ENCODE measurements around the gene FOXK1.

FOXK1 gene

DNA sequence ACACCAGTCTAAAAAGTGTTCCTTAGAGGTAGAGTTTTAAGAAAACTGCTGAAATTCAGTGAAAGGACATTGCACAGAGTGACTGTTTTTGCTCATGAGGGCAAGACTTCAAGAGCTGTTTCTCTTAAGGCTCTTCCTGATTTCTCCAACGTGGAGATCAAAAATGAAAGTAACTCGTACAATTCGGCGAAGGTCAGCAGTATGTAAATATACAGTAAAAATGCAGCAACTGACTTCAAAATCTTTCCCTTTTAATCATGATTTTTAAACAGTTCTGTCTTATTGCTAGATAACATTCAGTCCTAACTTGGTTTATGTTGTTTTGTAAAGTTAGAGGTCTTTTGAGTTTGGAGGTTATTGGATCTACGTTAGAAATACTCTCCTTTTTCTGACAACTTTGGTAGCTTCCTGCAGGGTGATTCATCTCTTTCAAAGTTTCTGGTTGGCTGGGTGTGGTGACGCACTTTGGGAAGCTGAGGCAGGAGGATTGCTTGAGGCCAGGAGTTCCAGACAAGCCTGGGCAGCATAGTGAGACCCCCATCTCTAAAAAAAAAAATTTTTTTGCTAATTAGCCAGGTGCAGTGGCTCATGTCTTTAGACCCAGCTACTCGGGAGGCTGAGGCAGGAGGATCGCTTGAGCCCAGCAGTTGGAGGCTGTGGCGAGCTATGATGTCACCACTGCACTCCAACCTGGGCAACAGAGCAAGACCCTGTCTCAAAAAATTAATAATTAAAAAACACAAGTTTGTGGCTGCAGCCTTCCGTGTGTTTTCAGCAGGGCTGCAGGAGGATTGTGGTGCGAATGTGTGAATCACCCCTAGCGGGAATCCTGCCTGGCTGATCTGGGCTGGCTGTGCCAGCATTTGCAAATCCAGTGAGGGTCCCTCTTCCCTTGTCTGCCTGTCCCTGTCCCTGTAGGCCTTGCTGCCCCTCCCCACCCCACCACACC lies 64.2 kb downstream of the FOXK1 start:
- no peak for DNase-seq

DNA sequence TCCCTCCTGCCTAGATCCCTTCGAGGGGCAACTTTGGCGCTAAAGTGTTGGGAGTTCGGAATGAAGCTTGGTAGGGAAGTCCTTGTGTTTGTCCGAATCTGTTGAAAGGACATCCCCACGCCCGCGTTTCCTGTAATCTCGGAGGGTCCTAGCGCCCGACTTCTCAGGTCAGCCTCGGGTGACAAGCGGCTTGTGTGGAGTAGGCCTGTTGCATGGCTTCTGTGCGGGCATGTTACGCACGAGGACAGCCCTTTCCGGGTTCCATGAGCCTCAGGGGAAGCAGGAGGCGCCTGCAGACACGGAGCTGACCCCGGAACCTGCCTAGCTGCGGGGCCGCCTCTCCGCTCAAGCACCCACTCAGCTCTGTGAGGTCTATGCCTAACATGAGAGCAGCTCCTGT lies 64.9 kb downstream of the FOXK1 start:
- DNase-seq, result no peak

DNA sequence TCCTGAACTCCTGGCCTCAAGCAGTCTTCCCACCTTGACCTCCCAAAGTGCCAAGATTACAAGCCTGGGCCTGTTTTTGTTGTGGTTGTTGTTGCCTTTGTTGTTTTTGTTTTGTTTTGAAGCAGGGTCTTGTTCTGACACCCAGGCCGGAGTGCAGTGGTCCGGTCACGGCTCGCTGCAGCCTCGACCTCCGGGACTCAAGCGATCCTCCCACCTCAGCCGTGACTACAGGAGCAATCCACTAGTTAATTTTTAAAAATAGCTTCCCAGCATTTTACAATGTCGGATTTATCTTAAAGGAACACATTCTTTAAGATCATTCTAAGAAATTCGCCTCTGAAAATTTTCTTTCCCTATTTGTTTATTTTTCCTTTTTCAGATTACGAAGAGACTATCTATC lies 65.7 kb downstream of the FOXK1 start:
- DNase-seq, result no peak

DNA sequence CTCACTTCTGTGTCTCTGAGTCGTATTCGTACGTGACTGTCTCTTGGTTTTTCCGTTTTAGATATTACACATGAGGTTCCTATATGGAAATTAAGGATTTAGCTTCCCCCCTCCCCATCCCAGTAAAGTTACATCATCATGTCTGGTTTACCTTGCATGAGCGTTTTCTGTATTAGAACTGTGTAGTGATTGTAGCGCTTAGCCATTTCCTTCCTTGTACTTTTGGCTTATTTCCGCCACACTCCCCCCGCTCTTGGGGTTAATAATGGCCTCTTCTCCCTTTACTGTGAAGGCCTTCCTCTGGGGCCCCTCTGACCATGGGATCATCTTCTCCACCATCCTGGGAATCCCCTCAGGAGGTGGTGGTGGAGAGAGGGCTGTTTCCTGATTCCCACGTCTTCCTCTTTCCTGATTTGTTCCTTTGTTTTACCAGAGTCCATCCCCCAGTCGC lies 66.2 kb downstream of the FOXK1 start:
- no peak for DNase-seq

DNA sequence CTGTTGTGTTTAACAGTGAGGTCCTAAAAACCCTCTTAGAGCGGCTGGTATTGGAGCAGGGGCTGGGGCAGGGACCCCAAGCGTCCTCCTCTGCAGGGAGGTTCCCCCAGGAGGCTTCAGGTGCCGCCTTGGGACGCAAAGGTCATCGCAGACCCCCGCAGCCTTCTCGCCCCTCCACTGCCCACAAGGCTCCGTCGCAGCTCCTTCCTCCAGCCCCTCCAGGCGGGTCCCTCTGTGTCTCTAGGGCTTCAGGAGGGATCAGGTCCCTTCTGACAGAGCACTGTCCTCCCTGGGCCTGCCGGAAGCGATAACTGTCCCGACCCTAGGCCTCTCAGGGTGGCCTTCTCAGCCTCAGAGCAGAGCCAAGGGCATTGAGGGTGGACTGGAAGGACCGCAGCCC lies 67.3 kb downstream of the FOXK1 start:
- no peak for DNase-seq

DNA sequence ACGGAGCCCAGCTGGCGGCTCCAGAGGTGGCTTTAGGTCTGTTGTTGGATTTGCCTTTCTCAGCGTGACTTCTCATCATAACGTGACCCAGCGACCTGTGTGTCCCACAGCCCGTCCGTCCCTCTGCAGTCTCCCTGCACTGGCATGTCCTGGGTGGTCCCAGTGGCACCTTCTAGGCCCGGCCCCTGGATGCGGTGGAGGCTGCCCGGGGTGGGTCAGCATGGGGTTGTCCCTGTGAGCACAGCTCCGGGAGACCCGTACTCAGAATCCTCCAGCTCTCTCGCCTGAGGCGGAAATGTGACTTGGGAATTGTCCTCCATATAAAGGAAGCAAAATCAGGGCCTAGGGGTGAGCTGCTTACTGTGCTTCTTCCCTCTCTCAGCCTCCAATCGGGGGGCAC lies 67.7 kb downstream of the FOXK1 start:
- no peak for DNase-seq

DNA sequence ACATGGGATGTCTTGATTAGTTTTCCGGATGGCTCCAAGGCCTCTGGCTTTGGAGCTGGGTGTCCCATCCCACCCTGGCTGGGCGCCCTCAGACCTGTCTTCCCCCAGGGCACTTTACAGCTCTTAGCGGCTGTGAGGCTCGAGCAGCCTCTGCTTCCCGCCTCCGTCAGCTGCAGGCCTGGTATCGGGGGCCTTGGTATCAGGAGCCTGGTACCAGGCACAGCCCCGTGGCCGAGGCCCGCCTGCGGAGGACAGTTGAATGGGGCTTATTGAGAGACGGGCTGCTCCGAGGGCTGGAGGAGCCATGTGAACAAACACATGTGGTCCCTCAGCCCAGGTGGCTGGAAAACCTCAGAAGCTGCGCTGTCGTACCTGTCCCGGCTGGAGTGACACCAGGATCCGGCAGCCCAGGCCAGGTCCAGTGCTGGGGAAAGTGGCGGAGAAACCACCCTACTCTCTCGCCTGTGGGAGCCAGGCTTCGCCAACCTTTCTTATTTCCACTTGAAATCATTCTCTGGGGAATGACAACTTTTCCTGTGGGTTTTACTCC lies 69.4 kb downstream of the FOXK1 start:
- DNase-seq, result no peak

DNA sequence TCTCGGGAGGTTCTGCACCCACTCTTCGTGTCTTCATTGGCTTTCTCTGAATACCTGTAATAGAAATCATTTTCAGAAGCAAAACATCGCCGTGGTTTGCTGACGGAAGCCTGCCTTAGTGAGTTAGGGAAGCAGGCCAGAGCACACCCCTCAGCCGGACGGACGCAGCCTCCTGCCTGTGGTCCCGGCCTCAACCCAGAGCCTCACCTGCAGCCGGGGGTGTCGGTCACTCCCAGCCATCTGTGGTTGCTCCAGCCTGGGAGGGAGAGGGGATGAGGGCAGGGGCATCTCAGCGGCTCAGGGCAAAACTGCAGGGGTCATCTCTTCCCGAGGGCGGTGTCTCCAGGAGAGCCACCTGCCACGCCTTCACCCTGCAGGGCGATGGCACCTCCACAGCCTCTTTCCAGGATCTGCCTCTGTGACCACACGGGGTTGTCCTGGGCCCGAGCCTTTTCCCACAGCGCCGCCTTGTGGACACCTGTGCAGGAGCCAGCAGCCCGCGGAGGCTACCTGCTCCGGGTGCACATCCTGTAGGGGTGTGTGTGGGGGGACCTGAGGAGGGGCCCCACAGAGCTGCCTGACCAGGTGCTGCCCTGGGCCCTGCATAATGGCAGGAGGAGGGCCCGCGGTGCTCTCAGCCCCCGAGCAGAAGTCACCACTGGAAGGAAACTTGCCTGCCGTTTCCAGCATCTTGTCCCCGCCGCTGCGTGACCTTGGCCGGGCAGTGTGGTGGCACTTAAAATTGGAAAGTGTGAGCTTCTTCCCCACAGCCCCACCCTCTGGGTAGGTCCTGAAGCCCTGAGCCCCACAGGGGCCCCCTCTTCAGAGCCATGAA lies 71.7 kb downstream of the FOXK1 start:
- DNase-seq, result no peak

DNA sequence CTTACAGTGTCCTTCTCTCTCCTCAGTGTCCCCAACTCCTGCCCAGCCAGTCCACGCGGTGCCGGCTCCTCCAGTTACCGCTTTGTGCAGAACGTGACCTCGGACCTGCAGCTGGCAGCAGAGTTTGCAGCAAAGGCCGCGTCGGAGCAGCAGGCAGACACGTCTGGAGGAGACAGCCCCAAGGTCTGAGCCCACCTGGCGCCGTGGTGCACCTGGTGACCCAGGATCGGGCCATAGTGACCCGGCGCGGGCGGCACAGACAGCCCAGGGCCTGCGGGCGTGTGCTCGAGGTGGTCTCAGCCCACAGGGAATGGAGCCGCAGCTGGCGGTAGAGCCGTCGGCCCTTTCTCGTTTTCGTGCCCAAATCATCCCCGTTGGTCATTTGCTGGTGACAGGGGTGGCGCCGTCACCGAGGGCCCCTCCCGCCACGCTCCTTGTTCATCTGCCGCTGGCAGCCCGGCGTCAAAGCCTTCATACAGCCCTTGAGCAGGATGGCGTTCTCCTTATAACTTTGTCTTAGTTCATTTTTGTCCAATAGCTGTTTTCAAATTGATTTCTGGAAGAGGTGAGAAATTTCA lies 72.4 kb downstream of the FOXK1 start:
- DNase-seq, result no peak

DNA sequence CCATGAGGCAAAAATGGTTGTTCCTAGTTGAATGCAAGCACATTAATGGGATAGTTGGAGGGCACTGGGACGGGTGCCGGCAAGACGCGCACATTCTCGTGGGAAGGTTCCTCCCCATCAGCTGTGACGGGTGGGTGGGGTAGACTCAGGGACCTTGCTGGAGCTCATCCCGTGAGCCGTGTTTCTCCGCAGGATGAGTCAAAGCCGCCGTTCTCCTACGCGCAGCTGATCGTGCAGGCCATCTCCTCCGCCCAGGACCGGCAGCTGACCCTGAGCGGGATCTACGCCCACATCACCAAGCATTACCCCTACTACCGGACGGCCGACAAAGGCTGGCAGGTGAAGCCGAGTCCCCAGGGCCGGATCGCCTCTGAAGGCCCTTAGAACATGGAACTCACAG lies 73.0 kb downstream of the FOXK1 start:
- DNase-seq, result no peak

DNA sequence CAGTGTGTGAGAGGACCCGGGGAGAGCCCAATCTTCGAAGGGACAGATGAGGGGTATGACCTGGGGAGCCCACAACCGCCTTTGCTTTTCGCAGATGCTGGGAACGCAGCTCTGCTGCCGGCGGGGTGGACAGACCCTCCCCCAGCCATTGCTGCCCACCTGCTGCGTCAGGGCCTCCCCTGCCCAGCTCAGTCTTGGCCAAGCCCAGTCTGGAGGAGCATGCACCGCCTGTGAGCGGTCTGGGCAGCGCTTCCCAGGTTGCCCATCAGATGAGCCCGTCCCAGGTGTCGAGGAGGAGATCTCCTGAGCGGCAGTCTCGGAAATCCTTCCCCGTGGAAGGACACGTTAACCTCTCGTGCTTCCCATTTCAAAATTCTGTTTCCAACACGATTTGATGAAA lies 76.0 kb downstream of the FOXK1 start:
- no peak for DNase-seq

DNA sequence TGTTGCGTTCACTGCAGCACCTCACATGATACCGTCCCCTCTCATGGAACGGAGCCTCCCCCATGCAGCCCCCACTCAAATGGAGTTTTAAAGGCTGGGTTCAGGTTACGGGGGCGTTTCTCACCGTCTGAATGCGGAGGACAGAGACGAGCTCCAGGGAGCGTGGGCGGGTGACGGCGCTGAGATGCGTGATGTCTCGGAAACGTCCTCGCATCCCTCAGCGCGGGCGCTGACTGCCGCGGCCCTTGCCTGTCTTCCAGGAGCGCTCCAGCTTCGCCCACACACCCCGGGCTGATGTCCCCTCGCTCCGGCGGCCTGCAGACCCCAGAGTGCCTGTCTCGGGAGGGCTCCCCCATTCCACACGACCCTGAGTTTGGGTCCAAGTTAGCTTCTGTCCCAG lies 76.7 kb downstream of the FOXK1 start:
- DNase-seq, result no peak

DNA sequence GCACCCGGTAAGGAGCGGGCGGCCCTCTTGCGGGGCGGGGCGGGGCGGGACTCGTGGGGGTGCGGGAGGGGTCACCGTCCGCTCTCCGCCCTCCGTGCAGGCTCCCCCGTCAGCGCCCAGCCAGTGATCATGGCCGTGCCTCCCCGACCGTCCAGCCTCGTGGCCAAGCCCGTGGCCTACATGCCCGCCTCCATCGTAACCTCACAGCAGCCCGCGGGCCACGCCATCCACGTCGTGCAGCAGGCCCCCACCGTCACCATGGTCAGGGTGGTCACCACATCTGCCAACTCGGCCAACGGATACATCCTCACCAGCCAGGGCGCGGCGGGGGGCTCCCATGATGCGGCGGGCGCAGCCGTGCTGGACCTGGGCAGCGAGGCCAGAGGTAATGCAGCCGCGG lies 77.1 kb downstream of the FOXK1 start:
- no peak for DNase-seq

DNA sequence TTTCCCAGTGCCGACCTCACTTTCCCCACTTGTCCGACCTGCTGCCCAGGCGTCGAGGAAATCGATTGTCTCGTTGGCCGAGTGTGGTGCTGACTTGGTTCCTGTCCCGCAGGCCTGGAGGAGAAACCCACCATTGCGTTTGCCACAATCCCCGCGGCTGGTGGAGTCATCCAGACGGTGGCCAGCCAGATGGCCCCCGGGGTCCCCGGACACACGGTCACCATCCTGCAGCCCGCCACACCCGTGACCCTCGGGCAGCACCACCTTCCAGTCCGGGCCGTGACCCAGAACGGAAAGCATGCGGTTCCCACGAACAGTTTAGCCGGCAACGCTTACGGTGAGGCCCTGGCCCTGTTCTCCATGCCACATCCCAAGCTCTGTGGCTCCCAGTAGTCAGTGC lies 78.9 kb downstream of the FOXK1 start:
- DNase-seq, result no peak

DNA sequence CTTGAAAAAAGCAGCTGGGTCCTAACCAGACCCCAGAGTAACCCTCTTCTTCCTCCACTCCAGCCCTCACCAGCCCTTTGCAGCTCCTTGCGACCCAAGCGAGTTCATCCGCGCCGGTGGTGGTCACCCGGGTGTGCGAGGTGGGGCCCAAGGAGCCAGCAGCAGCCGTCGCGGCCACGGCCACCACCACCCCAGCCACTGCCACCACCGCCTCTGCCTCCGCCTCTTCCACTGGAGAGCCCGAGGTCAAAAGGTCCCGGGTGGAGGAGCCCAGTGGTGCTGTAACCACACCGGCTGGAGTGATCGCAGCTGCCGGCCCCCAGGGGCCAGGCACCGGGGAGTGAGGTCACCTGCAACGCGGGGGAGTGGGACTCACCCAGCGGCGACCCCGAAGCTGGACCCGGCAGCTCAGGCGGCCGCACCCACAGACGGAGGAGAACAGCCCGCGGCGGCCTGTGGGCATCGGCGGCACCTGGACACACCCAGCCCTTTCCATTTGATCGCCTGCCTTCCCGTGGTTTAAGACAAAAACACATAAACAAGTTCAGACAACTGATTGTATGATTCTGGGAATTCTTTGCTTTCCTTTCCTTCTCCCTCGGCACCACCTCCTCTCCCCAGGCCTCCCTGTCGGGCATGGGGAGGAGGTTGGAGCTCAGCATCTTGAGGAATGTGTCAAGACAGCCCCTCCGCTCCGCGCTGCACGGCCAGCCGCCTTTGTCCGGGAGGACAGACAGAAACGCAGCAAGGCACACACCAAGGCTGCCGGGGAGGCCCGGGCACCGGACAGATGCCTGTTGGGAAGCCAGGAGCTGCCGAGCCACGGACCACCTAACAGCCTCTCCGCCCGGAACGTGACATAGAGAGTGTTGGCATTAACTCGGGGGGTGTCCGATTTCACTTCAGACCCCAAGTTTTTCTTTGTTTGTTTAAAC lies 80.3 kb downstream of the FOXK1 start:
- no peak for DNase-seq

DNA sequence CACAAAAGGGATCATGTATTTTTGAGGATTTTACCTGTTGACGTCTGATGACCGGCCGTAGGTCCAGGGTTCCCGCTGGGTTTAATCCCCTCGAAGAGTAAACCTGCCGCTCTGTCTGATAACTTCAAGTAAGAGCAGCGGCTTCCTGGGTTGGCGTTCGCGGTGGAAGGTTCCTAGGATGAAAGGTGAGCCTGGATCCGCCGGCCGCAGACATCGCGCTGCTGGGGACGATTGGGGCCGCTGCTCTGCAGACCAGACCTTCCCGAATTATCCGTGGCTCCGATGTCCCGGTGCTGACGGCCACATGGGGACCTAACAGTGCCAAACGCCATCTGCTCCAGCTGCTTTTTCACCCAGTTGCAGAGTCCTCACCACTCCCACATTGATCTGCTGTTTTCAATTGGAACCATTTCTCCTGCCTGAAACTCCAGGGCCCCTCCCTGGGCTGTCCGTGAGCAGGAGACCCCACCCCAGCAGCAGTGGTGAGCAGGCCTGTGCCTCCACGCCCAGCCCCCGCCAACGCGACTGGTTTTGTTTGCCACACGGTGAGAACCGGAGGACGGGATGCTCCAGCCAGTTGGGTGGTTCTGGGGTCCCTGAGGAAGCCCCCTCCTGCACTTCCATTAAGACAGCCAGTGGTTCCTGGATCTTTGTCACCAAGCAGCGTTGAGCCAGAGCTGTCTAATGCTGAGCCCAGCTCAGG lies 81.1 kb downstream of the FOXK1 start:
- no peak for DNase-seq

DNA sequence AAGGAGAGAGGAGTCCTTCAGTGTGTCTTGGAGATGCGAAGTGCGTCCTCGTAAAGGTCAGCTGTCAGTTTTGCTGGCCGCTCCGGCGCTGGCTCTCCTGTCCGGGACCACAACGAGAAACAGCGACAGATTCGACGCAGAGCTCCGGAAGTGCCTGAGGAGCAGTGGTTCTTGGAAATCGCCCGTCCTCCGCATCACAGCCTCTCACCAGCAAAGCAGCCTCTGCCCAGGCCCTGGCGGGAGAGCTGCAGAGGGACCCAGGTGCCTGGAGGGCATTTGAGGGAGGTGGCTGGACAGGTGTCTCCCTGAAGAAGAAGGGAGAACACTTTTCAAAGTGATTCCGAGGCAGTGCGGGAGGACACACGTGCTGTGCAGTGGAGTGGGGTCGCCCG lies 81.7 kb downstream of the FOXK1 start:
- no peak for DNase-seq

DNA sequence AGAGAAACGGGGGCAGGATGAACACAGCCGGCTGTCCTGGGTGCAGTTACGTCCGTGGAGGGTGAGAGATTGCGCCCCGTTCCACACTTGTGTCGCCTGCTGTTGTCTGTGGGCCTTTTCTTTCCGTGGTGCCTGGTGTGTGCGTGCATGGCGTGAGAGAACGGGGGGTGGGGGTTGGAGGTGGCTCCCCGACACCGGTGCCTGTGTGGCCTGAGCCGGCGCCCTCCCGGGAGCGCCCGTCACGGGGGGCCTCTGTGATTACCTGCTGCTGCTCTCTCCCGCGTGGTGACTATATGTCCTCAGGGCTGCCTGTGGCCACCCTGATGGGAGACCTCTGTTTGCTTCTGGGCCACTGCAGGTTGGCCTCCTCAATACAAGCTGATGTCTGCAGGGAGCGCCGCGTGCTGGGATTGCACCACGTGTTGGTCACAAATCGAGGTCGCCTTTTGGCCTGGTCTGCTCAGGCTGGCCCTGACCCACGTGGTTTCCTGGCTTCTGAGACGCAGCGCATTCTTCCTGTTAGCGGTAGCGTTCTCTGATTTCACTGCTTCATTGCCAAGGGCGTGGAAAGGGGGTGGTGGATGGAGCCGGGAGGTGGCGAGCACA lies 82.4 kb downstream of the FOXK1 start:
- no peak for DNase-seq

DNA sequence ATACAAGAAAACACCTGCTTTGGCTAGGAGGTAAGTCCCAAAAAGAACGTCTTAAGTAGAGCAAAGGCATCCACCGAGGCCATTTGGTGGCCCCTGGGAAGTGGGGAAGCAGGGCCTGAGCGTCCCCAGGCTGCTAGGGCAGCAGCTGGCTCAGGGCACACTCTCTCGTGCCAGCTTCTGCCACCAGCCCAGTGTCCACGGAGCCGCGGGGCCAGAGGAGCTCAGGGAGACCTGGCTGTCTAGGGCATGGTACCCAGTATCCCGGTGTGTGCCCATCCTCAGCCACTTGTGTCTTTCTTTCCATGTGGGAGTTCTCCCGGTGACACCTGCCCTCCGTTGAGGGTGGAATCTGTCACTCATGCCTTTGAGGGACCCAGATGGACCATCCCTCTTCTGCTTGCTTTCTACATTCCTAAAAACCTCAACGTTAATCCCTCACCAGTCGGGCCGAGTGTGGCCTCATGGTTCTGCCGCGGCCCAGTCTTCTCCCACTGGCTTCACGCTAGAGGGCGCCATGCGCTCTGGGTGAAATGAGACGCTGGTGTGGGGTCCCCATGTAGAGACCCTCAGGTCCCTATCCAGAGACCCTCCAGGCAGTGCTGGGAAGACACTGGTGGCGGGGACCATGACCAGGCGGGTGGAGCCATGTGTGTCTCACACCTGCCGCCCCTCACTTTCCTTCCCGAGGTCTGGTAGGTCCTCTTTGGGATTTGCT lies 83.8 kb downstream of the FOXK1 start:
- DNase-seq, result no peak
